HG03354 (cell line): ENCODE measurements around the gene KRT72.
"Not testable (repeated sequence)": the region's sequence is repeated elsewhere in the genome, so short reads cannot be mapped to it uniquely, and the experiment has no call there.

ENCODE experiments used
- ATAC-seq: cut with Tn5 transposase; IDR thresholded peaks from one replicate; pipeline ENCODE4 v1.9.1; 2021; ENCODE audit warnings: mild to moderate bottlenecking; ENCODE audit not compliant: unreplicated experiment, poor library complexity, severe bottlenecking

The KRT72 gene

DNA sequence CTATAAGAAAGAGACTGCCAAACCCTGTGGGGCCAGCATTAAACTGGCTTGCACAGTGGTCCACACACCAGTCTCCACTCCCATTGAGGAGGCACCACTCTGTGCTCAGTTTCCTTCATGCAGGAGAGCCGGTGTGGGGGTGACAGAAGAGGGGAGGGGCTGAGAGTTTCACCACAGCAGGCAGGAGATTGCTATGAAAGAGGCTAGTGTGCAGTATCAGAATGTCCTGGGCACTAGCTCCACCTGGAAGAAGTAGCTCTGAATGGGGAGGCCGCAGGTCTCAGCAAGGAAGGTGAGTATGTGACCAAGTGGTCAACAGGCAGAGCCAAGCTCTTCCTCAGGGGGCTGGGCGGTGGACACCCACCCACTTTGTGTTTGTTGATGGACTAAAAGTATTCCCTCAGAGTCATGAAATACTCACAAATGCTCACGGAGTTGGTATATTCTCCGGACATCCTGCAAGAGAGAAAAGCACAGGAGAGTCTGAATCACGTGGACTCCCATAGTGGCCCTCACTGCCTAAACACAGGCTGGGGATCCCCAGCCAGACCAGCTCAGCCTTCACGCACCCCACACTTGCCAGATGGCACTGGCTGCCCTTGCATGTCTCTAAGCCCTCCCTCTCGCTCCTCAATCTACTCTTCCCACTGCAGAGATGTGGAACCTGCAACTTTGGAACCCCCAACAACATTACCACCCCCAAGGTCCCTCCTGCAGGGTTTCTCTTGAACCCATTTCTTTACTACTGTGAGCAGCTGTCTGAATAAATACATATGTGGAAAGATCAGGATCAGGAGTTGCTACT is 7.8 kb upstream of the KRT72 start:
- no peak for ATAC-seq

DNA sequence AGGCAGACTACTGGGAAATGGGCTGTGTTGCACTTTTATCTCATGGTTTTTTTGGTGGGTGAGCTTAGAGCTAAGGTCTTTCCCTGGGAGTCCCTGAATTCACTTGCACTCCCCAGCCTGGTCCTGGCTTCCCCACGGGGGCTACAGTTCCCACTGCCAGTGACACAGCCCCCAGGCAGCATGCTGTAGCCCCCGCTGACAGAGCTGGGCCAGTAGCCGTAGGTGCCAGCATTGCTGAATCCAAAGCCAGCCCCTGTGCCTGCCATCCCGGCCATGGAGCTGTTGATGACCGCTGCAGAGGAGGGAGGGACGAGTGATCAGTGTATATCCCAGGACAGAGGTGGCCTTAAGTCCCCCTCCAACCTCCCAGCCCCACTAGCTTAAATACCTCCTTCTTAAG is 6.9 kb upstream of the KRT72 start:
- no peak for ATAC-seq

DNA sequence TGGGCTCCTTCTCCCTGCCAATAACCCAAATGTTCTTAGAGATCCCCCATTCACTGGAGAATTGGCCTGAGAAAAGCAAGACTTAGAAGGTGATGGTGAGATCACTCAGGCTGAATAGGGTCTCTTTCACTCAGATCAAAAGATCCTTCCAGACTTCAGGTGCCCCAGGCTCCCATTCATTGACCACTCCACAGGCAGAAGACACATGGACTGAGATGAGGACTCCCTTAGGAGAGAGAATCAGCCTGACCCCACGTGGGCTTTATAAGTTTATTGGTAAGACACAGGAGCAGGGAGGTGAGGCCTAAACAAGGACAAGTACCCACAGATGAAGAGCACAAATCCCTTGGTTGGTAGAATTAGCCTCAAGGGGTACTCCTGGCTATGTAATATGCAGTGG is 6.1 kb upstream of the KRT72 start:
- ATAC-seq, result no peak

DNA sequence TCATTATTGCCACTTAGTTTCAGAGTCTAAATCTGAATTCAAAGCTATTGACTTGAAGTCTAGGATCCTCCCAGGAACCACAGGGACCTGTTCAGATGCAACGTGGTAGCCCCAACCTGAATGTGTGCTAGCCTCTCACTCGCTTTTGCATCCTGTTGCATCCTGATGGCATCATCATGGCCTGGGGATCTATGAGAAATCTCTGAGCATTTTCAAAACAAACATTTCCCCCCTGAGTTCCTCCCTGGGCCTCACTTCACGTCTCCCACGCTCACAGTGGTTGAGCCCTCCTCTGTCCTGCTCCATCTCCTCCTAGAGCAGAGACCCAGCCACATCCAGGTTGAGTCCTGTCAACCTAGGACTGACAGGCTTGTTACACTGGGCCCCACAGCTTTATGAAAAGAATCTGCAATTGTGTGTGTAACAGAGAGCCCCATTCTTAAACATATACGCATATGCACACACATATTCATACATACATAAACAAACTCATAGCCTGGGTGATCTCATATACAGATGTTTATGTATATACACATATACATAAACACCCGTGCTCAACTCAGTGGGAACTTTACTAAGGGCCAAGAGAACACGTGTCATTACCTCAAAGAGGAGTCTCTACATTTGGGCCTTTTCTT is 5.4 kb upstream of the KRT72 start:
- no peak for ATAC-seq

DNA sequence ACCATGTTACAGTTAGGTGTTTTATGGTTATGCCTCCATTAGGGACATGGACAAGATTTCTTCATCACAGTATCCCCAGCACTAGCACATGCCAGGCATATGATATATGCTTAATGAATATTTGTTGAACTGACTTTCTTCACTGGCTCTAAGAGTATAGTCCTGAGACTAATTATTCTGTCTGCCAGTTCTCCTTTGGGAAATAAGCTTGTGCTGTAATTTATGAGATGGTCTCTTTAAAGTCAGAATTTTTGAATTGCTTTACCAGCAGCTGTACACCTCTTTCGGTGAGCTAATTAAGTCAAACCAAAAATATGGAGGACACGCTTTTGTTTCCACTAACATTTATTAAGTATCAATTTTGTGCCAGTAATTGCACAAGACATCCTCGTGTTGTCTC is 4.8 kb upstream of the KRT72 start:
- ATAC-seq, result no peak

DNA sequence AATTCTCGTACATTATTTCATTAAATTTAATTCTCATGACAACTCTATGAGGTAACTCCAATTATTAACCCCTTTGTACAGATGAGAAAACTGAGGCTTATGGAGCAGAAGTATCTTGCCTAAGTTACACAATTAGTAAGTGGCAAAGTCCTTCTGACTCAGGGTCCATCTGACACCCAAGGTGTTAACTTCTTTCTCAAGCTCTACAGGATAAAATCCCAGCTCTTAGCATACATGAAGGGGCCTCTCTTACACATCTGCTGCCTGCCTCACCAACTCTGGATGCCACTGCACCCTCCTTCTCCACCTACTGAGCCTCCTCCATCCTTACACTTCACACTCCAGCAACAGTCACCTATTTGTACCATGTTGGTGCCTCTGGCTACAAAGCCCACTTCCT is 4.3 kb upstream of the KRT72 start:
- no peak for ATAC-seq

DNA sequence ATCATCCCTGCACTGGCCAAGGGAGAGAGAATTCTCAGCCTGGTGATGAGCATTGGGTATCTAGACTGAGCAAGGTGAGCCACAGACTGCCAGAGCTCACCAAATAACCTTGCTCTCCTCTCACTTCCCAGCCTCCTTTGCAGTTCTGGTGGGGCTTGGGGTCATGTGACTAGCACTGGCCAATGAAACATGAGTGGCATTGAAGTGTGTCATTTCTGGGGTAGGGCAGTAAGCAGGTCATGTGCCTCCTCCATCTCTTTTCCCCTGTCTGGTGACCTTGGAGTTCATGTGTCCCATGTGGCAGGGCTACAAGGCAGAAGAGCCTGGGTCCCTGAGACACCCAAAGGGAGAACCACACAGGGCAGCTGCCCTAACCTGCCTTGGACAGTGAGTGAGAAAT is 3.6 kb upstream of the KRT72 start:
- ATAC-seq, result no peak

DNA sequence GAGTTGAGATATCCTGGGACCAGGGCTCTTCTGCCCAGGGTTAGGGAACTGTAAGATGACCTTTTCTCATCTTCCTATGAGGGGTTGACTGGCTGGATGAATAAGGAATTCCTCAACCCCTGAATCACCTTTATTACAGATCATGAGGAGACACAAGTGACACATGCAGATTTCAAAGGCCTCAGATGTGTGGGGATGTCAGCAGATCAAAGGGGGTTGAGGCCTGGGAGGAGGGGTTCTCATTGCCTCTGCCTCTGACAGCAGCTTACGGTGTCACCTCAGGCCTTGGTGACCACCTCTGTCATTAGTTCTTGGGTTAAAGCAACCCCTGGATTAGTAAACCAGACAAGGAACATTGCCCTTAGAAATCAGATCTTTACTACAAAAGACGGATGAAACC is 2.1 kb upstream of the KRT72 start:
- no peak for ATAC-seq

DNA sequence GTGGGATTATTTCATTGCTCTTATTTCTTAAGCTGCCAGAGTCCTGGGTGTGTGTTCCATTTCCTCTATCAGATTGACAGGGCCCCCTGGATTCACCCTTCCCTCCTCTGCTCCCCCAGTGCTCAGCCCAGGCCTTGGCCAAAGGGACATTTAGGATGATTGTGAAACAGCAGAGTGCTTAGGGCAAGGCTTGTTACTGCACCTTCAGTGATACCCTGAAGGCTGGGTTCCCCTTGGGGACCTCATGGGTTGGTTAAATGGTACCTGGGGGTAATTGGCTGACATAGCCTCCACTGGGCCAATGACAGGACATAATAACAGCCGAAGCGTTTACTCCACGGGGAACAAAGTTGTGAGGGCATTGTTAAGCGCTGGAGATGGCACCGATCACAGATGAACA is 1.3 kb upstream of the KRT72 start:
- ATAC-seq, result no peak

DNA sequence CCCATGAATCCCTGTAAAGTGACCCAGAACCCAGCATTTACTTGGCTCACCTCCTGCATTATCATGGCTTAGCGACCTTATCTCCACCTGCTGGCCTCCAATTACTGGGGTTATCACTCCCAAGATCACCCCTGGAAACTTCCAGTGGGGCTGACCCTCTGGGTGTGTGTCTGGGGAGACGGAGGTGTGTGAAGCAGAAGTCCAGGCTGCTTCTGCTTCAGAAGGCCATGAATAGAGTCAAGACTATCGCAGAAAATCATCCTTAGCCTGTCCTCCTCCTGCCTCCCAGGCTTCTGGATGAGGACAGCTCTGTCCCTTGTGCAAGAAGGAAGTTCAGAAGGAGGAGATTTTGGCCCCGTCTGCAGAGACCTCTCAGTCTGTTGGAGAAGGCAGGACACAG is 408 bp upstream of the KRT72 start:
- no peak for ATAC-seq

DNA sequence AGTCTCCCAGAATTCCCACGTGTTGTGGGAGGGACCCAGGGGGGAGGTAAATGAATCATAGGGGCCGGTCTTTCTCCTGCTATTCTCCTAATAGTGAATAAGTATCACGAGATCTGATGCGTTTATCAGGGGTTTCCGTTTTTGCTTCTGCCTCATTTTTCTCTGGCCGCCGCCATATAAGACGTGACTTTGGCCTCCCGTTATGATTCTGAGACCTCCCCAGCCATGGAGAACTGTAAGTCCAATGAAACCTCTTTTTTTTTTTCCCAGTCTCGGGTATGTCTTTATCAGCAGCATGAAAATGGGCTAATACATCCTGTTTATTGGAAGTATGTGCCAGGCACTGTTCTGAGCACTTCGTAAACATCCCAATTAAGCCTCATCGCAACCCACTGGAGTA is 788 bp downstream of the KRT72 start:
- no peak for ATAC-seq

DNA sequence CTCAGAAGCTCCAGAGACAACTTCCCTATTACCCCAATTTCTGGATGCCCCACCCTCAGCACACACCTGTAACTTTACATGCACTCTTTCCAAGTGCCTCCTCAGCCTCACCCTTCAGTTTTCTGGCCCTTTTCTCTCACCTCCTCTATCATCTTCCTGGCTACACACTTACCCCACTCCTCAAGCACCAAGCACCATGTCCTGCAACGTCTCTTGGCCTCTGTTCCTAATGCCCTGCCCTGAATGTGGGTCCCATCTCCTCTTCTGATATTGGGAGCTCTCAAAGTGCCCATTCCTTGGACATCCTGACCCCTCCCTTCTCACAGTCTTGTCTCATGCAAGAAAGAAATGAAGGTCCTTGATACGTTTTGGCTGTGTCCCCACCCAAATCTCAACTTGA is 1.2 kb downstream of the KRT72 start:
- ATAC-seq, result no peak

DNA sequence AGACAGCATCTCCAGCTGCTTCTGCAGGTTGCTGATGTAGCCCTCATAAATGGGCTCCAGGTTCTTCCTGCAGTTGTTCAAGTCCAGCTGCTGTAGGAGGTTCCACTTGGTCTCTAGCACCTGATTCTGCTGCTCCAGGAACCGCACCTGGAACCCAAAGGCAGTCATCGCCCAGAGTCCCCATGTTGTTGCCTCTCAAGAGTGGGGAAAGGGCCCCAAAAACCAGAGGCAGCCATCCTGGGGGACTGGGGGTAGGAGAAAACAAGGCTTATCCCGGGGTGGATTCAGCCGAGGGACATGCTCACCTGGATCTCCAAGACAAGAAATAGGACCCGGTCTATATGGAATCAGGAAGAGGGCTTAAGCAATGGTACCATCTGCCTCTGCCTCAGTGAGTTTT is 2.3 kb downstream of the KRT72 start:
- ATAC-seq, result no peak

DNA sequence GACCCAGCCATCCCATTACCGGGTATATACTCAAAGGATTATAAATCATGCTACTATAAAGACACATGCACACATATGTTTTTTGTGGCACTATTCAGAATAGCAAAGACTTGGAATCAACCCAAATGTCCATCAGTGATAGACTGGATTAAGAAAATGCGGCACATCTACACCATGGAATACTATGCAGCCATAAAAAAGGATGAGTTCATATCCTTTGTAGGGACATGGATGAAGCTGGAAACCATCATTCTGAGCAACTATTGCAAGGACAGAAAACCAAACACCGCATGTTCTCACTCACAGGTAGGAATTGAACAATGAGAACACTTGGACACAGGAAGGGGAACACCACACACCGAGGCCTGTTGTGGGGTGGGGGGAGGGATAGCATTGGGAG is 7.0 kb downstream of the KRT72 start:
- not testable (repeated sequence) for ATAC-seq

DNA sequence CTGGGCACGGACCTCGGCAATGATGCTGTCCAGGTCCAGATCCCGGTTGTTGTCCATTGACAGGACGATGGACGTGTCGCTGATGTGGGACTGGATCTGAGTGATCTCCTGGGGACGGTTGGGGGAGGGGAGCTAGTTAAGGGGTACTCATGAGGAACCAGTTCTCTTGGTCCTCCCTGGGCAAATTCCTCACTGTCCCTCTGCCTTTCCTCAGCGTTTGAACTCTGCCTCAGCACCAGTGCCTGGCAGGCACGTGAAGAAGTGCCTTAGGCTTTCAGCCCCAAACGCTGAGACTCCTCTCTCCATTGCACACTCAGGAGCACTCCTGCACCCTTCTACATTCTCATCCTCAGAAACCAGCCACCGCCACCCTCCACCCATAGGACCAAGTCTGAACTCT is 9.7 kb downstream of the KRT72 start:
- ATAC-seq, result no peak

DNA sequence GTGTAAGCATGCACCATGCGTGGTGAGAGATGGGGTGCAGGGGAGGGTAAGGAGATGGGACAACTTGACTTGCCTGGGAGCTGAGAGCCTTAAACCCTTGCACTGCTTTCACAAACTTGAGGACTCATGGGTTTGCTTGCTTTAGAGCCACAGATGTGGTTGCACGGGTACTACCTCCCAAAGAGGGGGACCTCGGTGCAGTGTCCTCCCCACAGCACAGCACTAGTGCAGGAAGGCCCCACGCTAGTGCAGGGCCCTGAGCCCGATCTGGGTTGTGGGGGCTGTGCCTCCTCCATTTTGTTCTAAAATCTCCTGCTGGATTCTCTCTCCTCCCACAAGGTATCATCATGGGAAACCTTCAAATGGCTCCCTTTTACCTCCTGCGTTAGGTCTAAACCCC is 11.2 kb downstream of the KRT72 start:
- no peak for ATAC-seq

DNA sequence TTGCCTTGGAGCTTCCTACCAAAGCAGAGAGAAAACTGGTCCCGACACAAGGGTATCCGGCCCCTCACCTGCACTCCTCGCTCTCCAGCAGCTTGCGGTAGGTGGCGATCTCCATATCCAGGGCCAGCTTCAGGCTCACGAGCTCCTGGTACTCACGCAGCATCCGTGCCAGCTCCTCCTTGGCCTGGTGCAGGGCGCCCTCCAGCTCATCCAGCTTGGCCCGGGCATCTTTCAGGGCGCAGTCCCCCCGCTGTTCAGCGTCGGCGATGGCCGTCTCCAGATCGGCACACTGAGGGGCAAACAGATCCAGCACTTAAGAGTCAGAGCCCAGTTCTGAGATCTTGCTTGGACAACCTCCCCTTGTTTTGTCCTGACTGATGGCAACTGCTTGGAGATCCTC is 13.7 kb downstream of the KRT72 start:
- ATAC-seq, result no peak

DNA sequence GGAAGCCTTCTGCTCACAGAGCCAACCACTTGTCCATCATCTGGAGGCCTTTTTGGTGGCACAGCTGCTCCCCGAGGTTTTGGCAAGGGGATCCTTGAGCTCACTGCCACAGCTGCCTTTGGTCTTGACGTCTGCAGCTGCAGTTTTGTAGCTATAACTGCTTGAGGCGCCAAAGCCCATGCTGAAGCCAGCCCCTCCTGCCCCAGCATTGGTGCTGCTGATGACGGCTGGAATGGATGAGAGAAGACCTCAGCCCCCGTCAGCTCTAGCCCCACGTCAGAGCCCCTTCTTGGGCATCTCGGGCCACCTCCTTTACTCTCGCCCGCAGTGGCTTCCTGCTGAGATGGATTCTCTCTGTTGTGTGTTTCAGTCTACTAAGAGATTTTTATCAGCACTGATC is 15.3 kb downstream of the KRT72 start:
- ATAC-seq, result no peak

DNA sequence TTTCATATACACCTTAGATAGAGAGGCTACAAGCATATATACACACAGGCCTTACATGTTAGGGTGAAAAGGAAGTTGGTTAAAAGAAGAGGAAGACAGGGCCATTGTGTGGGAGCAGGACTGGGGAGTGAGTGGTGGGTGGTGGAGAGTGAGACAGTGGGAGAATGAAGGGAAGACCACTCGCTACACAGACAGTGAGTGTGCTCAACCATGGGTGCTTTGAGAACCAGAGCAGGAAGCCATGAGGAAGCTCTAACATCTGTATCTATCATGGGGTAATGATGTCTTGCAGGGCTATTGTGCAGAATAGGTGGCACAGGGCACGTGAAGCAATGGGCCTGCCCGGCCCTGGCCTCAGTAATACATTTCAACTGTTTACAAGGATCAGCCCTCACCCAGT is 16.2 kb downstream of the KRT72 start:
- ATAC-seq, result no peak

DNA sequence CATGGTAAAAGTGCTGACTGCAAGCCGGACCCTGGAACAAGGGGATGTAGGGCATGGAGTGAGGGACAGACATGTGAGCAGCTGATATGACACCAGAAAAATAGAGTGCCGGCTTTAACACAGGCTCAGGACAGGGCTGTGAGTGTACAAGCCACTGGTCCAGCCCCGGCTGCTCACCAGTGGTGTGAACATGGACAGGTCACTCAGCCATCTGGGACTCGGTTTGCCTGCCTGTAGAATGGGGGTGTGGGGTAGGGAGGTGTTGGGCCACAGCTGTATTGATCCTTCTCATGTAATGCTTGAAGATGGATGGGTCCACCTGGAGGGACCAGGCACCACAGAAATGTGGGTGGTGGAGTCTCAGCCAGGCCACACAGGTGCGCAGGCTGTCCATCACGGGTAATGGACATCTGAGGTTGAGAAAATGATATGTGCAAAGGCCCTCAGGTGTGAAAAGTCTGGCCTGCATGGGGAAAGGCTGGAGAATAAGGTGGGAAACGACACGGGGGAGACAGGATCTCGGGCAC is 17.0 kb downstream of the KRT72 start:
- no peak for ATAC-seq

DNA sequence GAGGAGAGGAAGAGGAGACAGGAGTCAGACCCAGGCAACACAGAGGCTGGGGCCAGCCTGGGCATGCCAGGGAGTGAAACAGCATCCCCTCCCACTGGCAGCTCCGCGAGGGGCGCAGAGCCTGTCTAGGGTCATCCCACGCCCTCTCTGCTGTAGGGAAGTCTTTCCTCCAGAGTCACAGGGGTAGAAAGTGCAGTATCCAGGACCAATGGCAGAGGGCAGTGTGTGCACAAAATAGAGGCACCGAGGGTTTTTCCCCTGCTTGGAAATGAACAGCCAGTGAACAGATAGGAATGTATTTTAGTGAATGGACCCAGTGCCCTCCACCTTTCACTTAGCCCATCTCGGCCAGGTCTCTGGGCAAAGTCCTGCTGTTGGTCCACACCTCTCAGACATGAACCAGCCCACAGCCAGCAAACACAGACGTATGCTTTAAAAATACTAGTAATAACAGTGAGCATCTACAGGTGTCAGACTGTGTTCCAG is 18.2 kb downstream of the KRT72 start:
- no peak for ATAC-seq
